HepG2 (cell line): Measurements from ENCODE around the gene NARF. TPM values are rescaled to one million over a fixed set of nuclear protein-coding genes. Genes with fewer than 3 reads are reported as not detected.
A peak's percentile ranks its signal among the peaks of the same experiment; 100 is the strongest.

Experiments
- AGO2 ChIP-seq: fragments of 200-400 bp; formaldehyde crosslinking; optimal IDR thresholded peaks from 2 replicates; pipeline ENCODE3; 2017; ENCODE audit warnings: mild to moderate bottlenecking, low read depth, low read length, moderate library complexity
- AHR ChIP-seq: IDR thresholded peaks from 2 replicates; pipeline ENCODE4 v1.6.1; 2018; ENCODE audit warnings: missing genetic modification reagents, missing compliant biosample characterization
- DMAP1 ChIP-seq: IDR thresholded peaks from 2 replicates; pipeline ENCODE4 v1.6.1; 2016
- FOSL2 ChIP-seq: sonication (generic); formaldehyde crosslinking; IDR thresholded peaks from 2 replicates; pipeline ENCODE4 v1.4.0; 2020; ENCODE audit warnings: missing genetic modification reagents
- FOXA1 ChIP-seq, 2 experiments: fragments of 450-650 bp in 1 of 2; sonication (generic) in 1 of 2; formaldehyde crosslinking in 1 of 2; IDR thresholded peaks; 2 replicates each; pipeline versions ENCODE4 v1.4.0 to v1.6.1; 2016 to 2020; ENCODE audit warnings: missing genetic modification reagents in 1 of 2
- GATAD1 ChIP-seq: IDR thresholded peaks from 2 replicates; pipeline ENCODE4 v1.6.1; 2016; ENCODE audit warnings: missing genetic modification reagents, missing compliant biosample characterization
- GLI4 ChIP-seq: sonication (generic); formaldehyde crosslinking; IDR thresholded peaks from 2 replicates; pipeline ENCODE4 v1.5.1; 2020; ENCODE audit warnings: missing genetic modification reagents, mild to moderate bottlenecking, moderate library complexity, borderline replicate concordance
- HDAC2 ChIP-seq: sonication (generic); formaldehyde crosslinking; IDR thresholded peaks from 2 replicates; pipeline ENCODE4 v1.4.0; 2020; ENCODE audit warnings: missing genetic modification reagents
- KLF13 ChIP-seq: sonication (generic); formaldehyde crosslinking; IDR thresholded peaks from 2 replicates; pipeline ENCODE4 v1.4.0; 2020; ENCODE audit warnings: mild to moderate bottlenecking, missing genetic modification reagents
- KMT2A ChIP-seq: sonication (generic); formaldehyde crosslinking; IDR thresholded peaks from 2 replicates; pipeline ENCODE4 v1.4.0; 2020; ENCODE audit warnings: missing genetic modification reagents
- MBD4 ChIP-seq: IDR thresholded peaks from 2 replicates; pipeline ENCODE4 v1.6.1; 2012; ENCODE audit warnings: low read length, inconsistent platforms, borderline replicate concordance
- NFKBIZ ChIP-seq: IDR thresholded peaks from 2 replicates; pipeline ENCODE4 v1.6.1; 2018; ENCODE audit warnings: missing genetic modification reagents, missing compliant biosample characterization
- NFYC ChIP-seq: IDR thresholded peaks from 2 replicates; pipeline ENCODE4 v1.6.1; 2016; ENCODE audit warnings: missing genetic modification reagents, missing compliant biosample characterization
- NPAS2 ChIP-seq: sonication (generic); formaldehyde crosslinking; IDR thresholded peaks from 2 replicates; pipeline ENCODE4 v1.8.0; 2022; ENCODE audit warnings: mild to moderate bottlenecking, missing genetic modification reagents, borderline replicate concordance
- SP2 ChIP-seq: sonication (generic); formaldehyde crosslinking; IDR thresholded peaks from 2 replicates; pipeline ENCODE4 v1.5.1; 2020; ENCODE audit warnings: mild to moderate bottlenecking, missing genetic modification reagents
- SRSF9 ChIP-seq: fragments of 200-400 bp; formaldehyde crosslinking; IDR thresholded peaks from 2 replicates; pipeline ENCODE4 v1.6.1; 2018; ENCODE audit warnings: borderline replicate concordance, mild to moderate bottlenecking, low read depth, low read length; ENCODE audit not compliant: insufficient read depth, poor library complexity, severe bottlenecking
- ZBTB21 ChIP-seq: sonication (generic); formaldehyde crosslinking; IDR thresholded peaks from 2 replicates; pipeline ENCODE4 v1.4.0; 2020; ENCODE audit warnings: missing genetic modification reagents
- ZBTB8A ChIP-seq: sonication (generic); formaldehyde crosslinking; IDR thresholded peaks from 2 replicates; pipeline ENCODE4 v1.4.0; 2020; ENCODE audit warnings: mild to moderate bottlenecking, low read depth, missing genetic modification reagents, borderline replicate concordance
- ZFP36L1 ChIP-seq: sonication (generic); formaldehyde crosslinking; IDR thresholded peaks from 2 replicates; pipeline ENCODE4 v1.8.0; 2022; ENCODE audit warnings: mild to moderate bottlenecking, missing genetic modification reagents, moderate library complexity
- ZNF275 ChIP-seq: sonication (generic); formaldehyde crosslinking; IDR thresholded peaks from 2 replicates; pipeline ENCODE4 v1.8.0; 2022; ENCODE audit warnings: missing genetic modification reagents, mild to moderate bottlenecking, inconsistent platforms, borderline replicate concordance
- ZNF496 ChIP-seq: sonication (generic); formaldehyde crosslinking; IDR thresholded peaks from 2 replicates; pipeline ENCODE4 v1.8.1; 2023; ENCODE audit warnings: mild to moderate bottlenecking, moderate library complexity, missing genetic modification reagents; ENCODE audit not compliant: insufficient replicate concordance
- ZNF512B ChIP-seq: sonication (generic); formaldehyde crosslinking; IDR thresholded peaks from 2 replicates; pipeline ENCODE4 v1.5.1; 2020; ENCODE audit warnings: missing genetic modification reagents, mild to moderate bottlenecking, borderline replicate concordance
- ZNF530 ChIP-seq: sonication (generic); formaldehyde crosslinking; IDR thresholded peaks from 2 replicates; pipeline ENCODE4 v1.5.0; 2020; ENCODE audit warnings: low read depth, mild to moderate bottlenecking, missing genetic modification reagents
- ZNF598 ChIP-seq: sonication (generic); formaldehyde crosslinking; IDR thresholded peaks from 2 replicates; pipeline ENCODE4 v1.5.1; 2020; ENCODE audit warnings: mild to moderate bottlenecking, missing genetic modification reagents, borderline replicate concordance
- ZNF660 ChIP-seq: sonication (generic); formaldehyde crosslinking; IDR thresholded peaks from 2 replicates; pipeline ENCODE4 v1.5.1; 2020; ENCODE audit warnings: mild to moderate bottlenecking, low read depth, missing genetic modification reagents, borderline replicate concordance
- ZNF891 ChIP-seq: sonication (generic); formaldehyde crosslinking; IDR thresholded peaks from 2 replicates; pipeline ENCODE4 v1.5.0; 2020; ENCODE audit warnings: mild to moderate bottlenecking, missing genetic modification reagents
- polyA plus RNA-seq, 8 experiments: library from polyadenylated mRNA; depleted of rRNA in 3 of 8; stranded (reverse) in 7 of 8; unstranded in 1 of 8; fragments of >200 nt; fragmentation: Illumina TruSeq in 4 of 8; extraction: Trizol in 4 of 8; gene quantifications; 2 replicates each; pipeline versions ENCODE4 v1.2.1 to v1.2.3, GENCODE V29; 2011 to 2016; ENCODE audit warnings: low read depth in 4 of 8, missing spikeins in 1 of 8, mixed read lengths in 1 of 8; ENCODE audit not compliant: insufficient read depth in 1 of 8
- total RNA-seq, 5 experiments: library from RNA; depleted of rRNA; stranded (reverse); fragments of >200 nt; fragmentation: Illumina TruSeq; extraction: Trizol; gene quantifications; 2 replicates each; pipeline ENCODE4 v1.2.3, GENCODE V29; 2016; ENCODE audit warnings: low read depth in 1 of 5

Gene NARF
- total and polyA plus RNA-seq, 2 of the 13 experiments (the other 11 are each of a cell fraction or from before 2014, with no cell fraction given) = 61.1 to 144 TPM

- TF ChIP-seq SRSF9 (no peak), ZNF660 (CRISPR knock-in tag) (no peak), ZFP36L1 (peak; percentile 84), SP2 (CRISPR knock-in tag) (peak; percentile 91), NFYC (peak; percentile 96), FOSL2 (CRISPR knock-in tag) (no peak), AHR (peak; percentile 92), ZBTB21 (CRISPR knock-in tag) (no peak), ZNF275 (CRISPR knock-in tag) (peak; percentile 99; the same call in 1 of the 2 replicates), ZBTB8A (CRISPR knock-in tag) (peak; percentile 94; the same call in 1 of the 2 replicates), FOXA1 (IDR thresholded peaks at IDR 0.05) (no peak), FOXA1 (CRISPR knock-in tag; IDR thresholded peaks at IDR 0.05) (no peak), ZNF598 (CRISPR knock-in tag) (peak; percentile 64; the same call in 1 of the 2 replicates), KMT2A (CRISPR knock-in tag) (peak; percentile 17), KLF13 (CRISPR knock-in tag) (0 out of 2 replicates have a peak, but pooled peaks have one; percentile 74), ZNF530 (CRISPR knock-in tag) (no peak; the same call in 1 of the 2 replicates), HDAC2 (CRISPR knock-in tag) (0 out of 2 replicates have a peak, but pooled peaks have one; percentile 8), AGO2 (peak; percentile 98), NFKBIZ (CRISPR knock-in tag) (no peak), ZNF512B (CRISPR knock-in tag) (no peak), DMAP1 (peak; percentile 99), GATAD1 (peak; percentile 89), ZNF891 (CRISPR knock-in tag) (peak; percentile 91; the same call in 1 of the 2 replicates), MBD4 (no peak), GLI4 (CRISPR knock-in tag) (no peak), NPAS2 (CRISPR knock-in tag) (no peak), ZNF496 (CRISPR knock-in tag) (no peak)
These were observed at the start of gene NARF (continued) for GRCh38 chr17:82458179-82458884.
